Endothelial cell of umbilical vein (primary cell): Measurements from ENCODE around the gene POMGNT2. TPM values are rescaled to one million over a fixed set of nuclear protein-coding genes. Genes with fewer than 3 reads are reported as not detected.

Experiments
- BruUV-seq: library from RNA; stranded (reverse); fragments of 400-500 nt; replicated peaks from 2 replicates; lab custom pipeline; 2021; lab: Mats Ljungman, UMichigan
- CTCF ChIA-PET: fragments of 300-600, 350-600 bp; sonication (Branson Sonifier 250); formaldehyde crosslinking; loops from one replicate; lab custom pipeline; 2021; ENCODE audit warnings: antibody characterized with exemption, inconsistent platforms; lab: Charles Lee
- POLR2A ChIA-PET: fragments of 300-600, 350-600 bp; sonication (Branson Sonifier 250); formaldehyde crosslinking; loops from one replicate; lab custom pipeline; 2021; ENCODE audit warnings: antibody characterized with exemption, inconsistent platforms; lab: Charles Lee
- DNase-seq: peaks from one replicate; pipeline ENCODE4 v3.0.0-alpha.2; 2011; ENCODE audit warnings: low read depth, low spot score
- FAIRE-seq: peaks from 2 replicates; lab custom pipeline; 2011; peaks lifted over from hg19 to GRCh38; lab: Jason Lieb, UNC
- H2AFZ ChIP-seq: 2 replicates; pipeline ENCODE4 v1.6.0; 2012; ENCODE audit warnings: low read depth, low read length, control low read depth, inconsistent platforms
- H3K27ac ChIP-seq: 2 replicates; pipeline ENCODE4 v1.5.1; 2011; ENCODE audit warnings: low read depth, mild to moderate bottlenecking, control low read depth, low read length, moderate library complexity; ENCODE audit not compliant: insufficient read depth
- H3K27me3 ChIP-seq, 2 experiments: 2 replicates each; pipeline versions ENCODE4 v1.6.0 to v1.6.1; 2011; ENCODE audit warnings: low read length in 2 of 2, mixed read lengths in 1 of 2; ENCODE audit not compliant: control insufficient read depth in 2 of 2, insufficient read depth in 2 of 2
- H3K36me3 ChIP-seq, 2 experiments: 2 replicates in 1 of 2; 3 replicates in 1 of 2; pipeline ENCODE4 v1.5.1; 2011; ENCODE audit warnings: low read length in 2 of 2, mild to moderate bottlenecking in 1 of 2, moderate library complexity in 1 of 2; ENCODE audit not compliant: control insufficient read depth in 2 of 2, insufficient read depth in 2 of 2; ENCODE audit errors: extremely low read depth in 1 of 2
- H3K4me1 ChIP-seq: 3 replicates; pipeline ENCODE4 v1.5.1; 2011; ENCODE audit warnings: mild to moderate bottlenecking, low read length; ENCODE audit not compliant: control insufficient read depth, insufficient read depth; ENCODE audit errors: extremely low read depth
- H3K4me2 ChIP-seq: 2 replicates; pipeline ENCODE4 v1.6.1; 2011; ENCODE audit warnings: low read length, control low read depth, mixed read lengths; ENCODE audit not compliant: insufficient read depth
- H3K4me3 ChIP-seq, 3 experiments: fragments of 200-600 bp in 1 of 3; sonication (generic), shearing (Covaris generic) in 1 of 3; replicated peaks in 1 of 3; 2 replicates each; pipeline ENCODE4 v1.5.1; 2011 to 2016; ENCODE audit warnings: control low read depth in 3 of 3, low read length in 3 of 3, mild to moderate bottlenecking in 2 of 3, inconsistent platforms in 1 of 3, low read depth in 1 of 3, moderate library complexity in 1 of 3; ENCODE audit not compliant: insufficient read depth in 1 of 3
- H3K79me2 ChIP-seq: 2 replicates; pipeline ENCODE4 v1.6.0; 2012; ENCODE audit warnings: low read length, inconsistent platforms; ENCODE audit not compliant: control insufficient read depth, insufficient read depth
- H3K9ac ChIP-seq: replicated peaks from 2 replicates; pipeline ENCODE3; 2011; ENCODE audit warnings: low read length, control low read depth; ENCODE audit not compliant: insufficient read depth; ENCODE audit errors: extremely low read depth
- H3K9me1 ChIP-seq: replicated peaks from 3 replicates; pipeline ENCODE4 v1.6.0; 2011; ENCODE audit warnings: mild to moderate bottlenecking, low read length; ENCODE audit not compliant: control insufficient read depth, insufficient read depth; ENCODE audit errors: extremely low read depth
- H3K9me3 ChIP-seq: replicated peaks from 2 replicates; pipeline ENCODE4 v1.5.1; 2012; ENCODE audit warnings: low read length, inconsistent platforms; ENCODE audit not compliant: control insufficient read depth, insufficient read depth
- H4K20me1 ChIP-seq: replicated peaks from 2 replicates; pipeline ENCODE3; 2011; ENCODE audit warnings: mild to moderate bottlenecking, low read length; ENCODE audit not compliant: control insufficient read depth, insufficient read depth; ENCODE audit errors: extremely low read depth
- EZH2 ChIP-seq: IDR thresholded peaks from 2 replicates; pipeline ENCODE4 v1.6.1; 2012; ENCODE audit warnings: borderline replicate concordance, low read depth, mild to moderate bottlenecking, moderate library complexity, low read length, inconsistent platforms; ENCODE audit not compliant: severe bottlenecking
- FOS ChIP-seq: IDR thresholded peaks from 2 replicates; pipeline ENCODE4 v1.6.1; 2011; ENCODE audit warnings: mild to moderate bottlenecking, low read length, moderate library complexity, borderline replicate concordance; ENCODE audit not compliant: insufficient read depth
- GATA2 ChIP-seq: IDR thresholded peaks from 2 replicates; pipeline ENCODE4 v1.7.0; 2011; ENCODE audit warnings: low read depth, mild to moderate bottlenecking, moderate library complexity, mixed read lengths, low read length; ENCODE audit not compliant: insufficient read length, insufficient read depth
- JUN ChIP-seq: IDR thresholded peaks from 2 replicates; pipeline ENCODE4 v1.6.1; 2011; ENCODE audit warnings: borderline replicate concordance, low read depth; ENCODE audit not compliant: insufficient read length, insufficient read depth
- POLR2A ChIP-seq: IDR thresholded peaks from 2 replicates; pipeline ENCODE4 v1.6.1; 2012; ENCODE audit warnings: low read depth, mild to moderate bottlenecking, control low read depth, low read length
- dilution Hi-C: fragments of 300-500 bp; cut with MboI; formaldehyde crosslinking; loops from one replicate; pipeline ENCODE4 v1.15.0; 2019; ENCODE audit warnings: low sequenced_read_pairs; ENCODE audit not compliant: extremely low pct_ligation_motif_present
- intact Hi-C: fragments of 100-400 bp; cut with micrococcal nuclease; formaldehyde crosslinking; loops from one replicate; pipeline ENCODE4 v1.10.0; 2022
- polyA plus RNA-seq, 4 experiments: library from polyadenylated mRNA; depleted of rRNA in 3 of 4; stranded (reverse) in 3 of 4; unstranded in 1 of 4; fragments of >200 nt; gene quantifications; 2 replicates each; pipeline versions ENCODE4 v1.2.1 to v1.2.3, GENCODE V29; 2011 to 2012; ENCODE audit warnings: missing spikeins in 1 of 4
- total RNA-seq: library from RNA; stranded (reverse); gene quantifications from 2 replicates; pipeline ENCODE4 v1.2.3, GENCODE V29; 2021
- TF ChIP-seq, protein P1 (sequence below), 2 donors: IDR thresholded peaks; 1 replicate in 1 of 2; 2 replicates in 1 of 2; pipeline ENCODE4 v1.5.1; 2011; ENCODE audit warnings: low read length in 2 of 2, mild to moderate bottlenecking in 2 of 2, moderate library complexity in 2 of 2, control low read depth in 1 of 2, inconsistent platforms in 1 of 2, low read depth in 1 of 2; ENCODE audit not compliant: insufficient read depth in 1 of 2; ENCODE audit errors: extremely low read depth in 1 of 2

POMGNT2 gene
- total and polyA plus RNA-seq, 2 donors (not counting 3 experiments of a cell fraction or from before 2014, with no cell fraction given): 6.4 to 16.3 TPM

GRCh38 chr3:43073836-43074220 lies 32.1 kb downstream of the POMGNT2 start:
- no peaks in the 10 kb centered on the region for H3K9me3 ChIP-seq
- H3K27me3 ChIP-seq: peaks cover 0 to 2% of the 10 kb centered on the region in 2 experiments
- no peaks in the 10 kb centered on the region for H4K20me1 ChIP-seq
- no peak for TF ChIP-seq EZH2
- TF ChIP-seq GATA2: no peak
- TF ChIP-seq, protein P1, sequence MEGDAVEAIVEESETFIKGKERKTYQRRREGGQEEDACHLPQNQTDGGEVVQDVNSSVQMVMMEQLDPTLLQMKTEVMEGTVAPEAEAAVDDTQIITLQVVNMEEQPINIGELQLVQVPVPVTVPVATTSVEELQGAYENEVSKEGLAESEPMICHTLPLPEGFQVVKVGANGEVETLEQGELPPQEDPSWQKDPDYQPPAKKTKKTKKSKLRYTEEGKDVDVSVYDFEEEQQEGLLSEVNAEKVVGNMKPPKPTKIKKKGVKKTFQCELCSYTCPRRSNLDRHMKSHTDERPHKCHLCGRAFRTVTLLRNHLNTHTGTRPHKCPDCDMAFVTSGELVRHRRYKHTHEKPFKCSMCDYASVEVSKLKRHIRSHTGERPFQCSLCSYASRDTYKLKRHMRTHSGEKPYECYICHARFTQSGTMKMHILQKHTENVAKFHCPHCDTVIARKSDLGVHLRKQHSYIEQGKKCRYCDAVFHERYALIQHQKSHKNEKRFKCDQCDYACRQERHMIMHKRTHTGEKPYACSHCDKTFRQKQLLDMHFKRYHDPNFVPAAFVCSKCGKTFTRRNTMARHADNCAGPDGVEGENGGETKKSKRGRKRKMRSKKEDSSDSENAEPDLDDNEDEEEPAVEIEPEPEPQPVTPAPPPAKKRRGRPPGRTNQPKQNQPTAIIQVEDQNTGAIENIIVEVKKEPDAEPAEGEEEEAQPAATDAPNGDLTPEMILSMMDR (IDR thresholded peaks at IDR 0.05; ENCODE audit: extremely low read depth in 1 of 2, insufficient read depth in 1 of 2, low read depth in 1 of 2, low read length in 2 of 2): no peak
- TF ChIP-seq POLR2A: no peak
- TF ChIP-seq JUN: no peak
- no peak for TF ChIP-seq FOS
- H3K9me1 ChIP-seq: no peaks in the 10 kb centered on the region
- intact Hi-C loops: no loop called here
- POLR2A ChIA-PET: no interaction called here
- H3K36me3 ChIP-seq: no peaks in the 10 kb centered on the region
- no peak overlapping the region for H3K4me2 ChIP-seq
- H3K9ac ChIP-seq: no peak overlapping the region
- CTCF ChIA-PET: no interaction called here
- no peak overlapping the region for H2AFZ ChIP-seq
- DNase-seq: no peak
- H3K79me2 ChIP-seq: no peaks in the 10 kb centered on the region
- FAIRE-seq: no peak
- no peak overlapping the region for H3K27ac ChIP-seq
- no peaks in the 10 kb centered on the region for H3K4me1 ChIP-seq
- no TSS peak for BruUV-seq
- H3K4me3 ChIP-seq: no peak overlapping the region
- dilution Hi-C loops: no loop called here
